Panc1 (cell line): ENCODE data around the gene APCDD1L.

Source experiments
- SIN3A ChIP-seq: IDR thresholded peaks from 2 replicates; pipeline ENCODE4 v1.6.1; 2012; ENCODE audit warnings: low read depth, mild to moderate bottlenecking, low read length, moderate library complexity, borderline replicate concordance; ENCODE audit not compliant: insufficient read depth
- TF ChIP-seq, protein P1 (sequence below): fragments of 450-650 bp; IDR thresholded peaks from 2 replicates; pipeline ENCODE4 v1.5.1; 2017; ENCODE audit warnings: mild to moderate bottlenecking
- TF ChIP-seq, protein P2 (sequence below), 2 experiments: IDR thresholded peaks; 2 replicates each; pipeline ENCODE4 v1.6.1; 2011 to 2012; ENCODE audit warnings: low read depth in 2 of 2, control low read depth in 1 of 2, low read length in 1 of 2, mild to moderate bottlenecking in 1 of 2, moderate library complexity in 1 of 2; ENCODE audit not compliant: insufficient read depth in 1 of 2

DNA sequence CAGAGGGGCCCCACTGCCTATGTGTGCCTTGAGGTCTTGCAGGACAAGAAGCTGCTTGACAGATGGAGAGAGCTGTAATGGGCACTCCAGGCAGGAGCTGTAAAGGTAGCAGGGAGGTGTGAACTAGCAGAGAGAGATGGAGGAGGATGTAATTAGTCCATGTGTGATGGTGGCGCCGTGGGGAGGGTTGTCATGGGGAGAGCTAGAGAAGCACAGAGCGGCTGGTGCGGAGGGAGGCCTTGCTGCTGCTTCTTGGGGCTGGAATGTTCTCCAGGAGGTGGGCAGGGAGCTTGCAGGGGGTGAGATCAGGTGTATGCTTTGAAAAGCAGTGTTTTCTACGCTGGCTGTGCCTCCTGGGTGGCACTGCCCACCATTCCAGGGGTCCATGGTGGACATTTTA, 32.1 kb downstream of the APCDD1L start:
- TF ChIP-seq SIN3A = no peak
- TF ChIP-seq, protein P1, sequence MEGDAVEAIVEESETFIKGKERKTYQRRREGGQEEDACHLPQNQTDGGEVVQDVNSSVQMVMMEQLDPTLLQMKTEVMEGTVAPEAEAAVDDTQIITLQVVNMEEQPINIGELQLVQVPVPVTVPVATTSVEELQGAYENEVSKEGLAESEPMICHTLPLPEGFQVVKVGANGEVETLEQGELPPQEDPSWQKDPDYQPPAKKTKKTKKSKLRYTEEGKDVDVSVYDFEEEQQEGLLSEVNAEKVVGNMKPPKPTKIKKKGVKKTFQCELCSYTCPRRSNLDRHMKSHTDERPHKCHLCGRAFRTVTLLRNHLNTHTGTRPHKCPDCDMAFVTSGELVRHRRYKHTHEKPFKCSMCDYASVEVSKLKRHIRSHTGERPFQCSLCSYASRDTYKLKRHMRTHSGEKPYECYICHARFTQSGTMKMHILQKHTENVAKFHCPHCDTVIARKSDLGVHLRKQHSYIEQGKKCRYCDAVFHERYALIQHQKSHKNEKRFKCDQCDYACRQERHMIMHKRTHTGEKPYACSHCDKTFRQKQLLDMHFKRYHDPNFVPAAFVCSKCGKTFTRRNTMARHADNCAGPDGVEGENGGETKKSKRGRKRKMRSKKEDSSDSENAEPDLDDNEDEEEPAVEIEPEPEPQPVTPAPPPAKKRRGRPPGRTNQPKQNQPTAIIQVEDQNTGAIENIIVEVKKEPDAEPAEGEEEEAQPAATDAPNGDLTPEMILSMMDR = no peak
- TF ChIP-seq, protein P2, sequence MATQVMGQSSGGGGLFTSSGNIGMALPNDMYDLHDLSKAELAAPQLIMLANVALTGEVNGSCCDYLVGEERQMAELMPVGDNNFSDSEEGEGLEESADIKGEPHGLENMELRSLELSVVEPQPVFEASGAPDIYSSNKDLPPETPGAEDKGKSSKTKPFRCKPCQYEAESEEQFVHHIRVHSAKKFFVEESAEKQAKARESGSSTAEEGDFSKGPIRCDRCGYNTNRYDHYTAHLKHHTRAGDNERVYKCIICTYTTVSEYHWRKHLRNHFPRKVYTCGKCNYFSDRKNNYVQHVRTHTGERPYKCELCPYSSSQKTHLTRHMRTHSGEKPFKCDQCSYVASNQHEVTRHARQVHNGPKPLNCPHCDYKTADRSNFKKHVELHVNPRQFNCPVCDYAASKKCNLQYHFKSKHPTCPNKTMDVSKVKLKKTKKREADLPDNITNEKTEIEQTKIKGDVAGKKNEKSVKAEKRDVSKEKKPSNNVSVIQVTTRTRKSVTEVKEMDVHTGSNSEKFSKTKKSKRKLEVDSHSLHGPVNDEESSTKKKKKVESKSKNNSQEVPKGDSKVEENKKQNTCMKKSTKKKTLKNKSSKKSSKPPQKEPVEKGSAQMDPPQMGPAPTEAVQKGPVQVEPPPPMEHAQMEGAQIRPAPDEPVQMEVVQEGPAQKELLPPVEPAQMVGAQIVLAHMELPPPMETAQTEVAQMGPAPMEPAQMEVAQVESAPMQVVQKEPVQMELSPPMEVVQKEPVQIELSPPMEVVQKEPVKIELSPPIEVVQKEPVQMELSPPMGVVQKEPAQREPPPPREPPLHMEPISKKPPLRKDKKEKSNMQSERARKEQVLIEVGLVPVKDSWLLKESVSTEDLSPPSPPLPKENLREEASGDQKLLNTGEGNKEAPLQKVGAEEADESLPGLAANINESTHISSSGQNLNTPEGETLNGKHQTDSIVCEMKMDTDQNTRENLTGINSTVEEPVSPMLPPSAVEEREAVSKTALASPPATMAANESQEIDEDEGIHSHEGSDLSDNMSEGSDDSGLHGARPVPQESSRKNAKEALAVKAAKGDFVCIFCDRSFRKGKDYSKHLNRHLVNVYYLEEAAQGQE (IDR thresholded peaks at IDR 0.05; ENCODE audit: insufficient read depth in 1 of 2, low read depth in 2 of 2, low read length in 1 of 2) = no peak
